ENCODE measurements around the gene CDK5RAP1.

The CDK5RAP1 gene

GRCh38 chr20:33309631-33310030, 91.7 kb downstream of the CDK5RAP1 start:
- Histone ChIP-seq H3K9me3 (ENCODE audit: insufficient read depth, low read depth, low read length) (no peaks in the 10 kb centered on the region; the same call in 1 of the 2 replicates), H3K4me3 (ENCODE audit: low read length, poor library complexity, severe bottlenecking) (no peak overlapping the region), H3K4me1 (ENCODE audit: insufficient read depth, low read length, poor library complexity, severe bottlenecking) (no peaks in the 10 kb centered on the region), H4K20me1 (ENCODE audit: insufficient read depth, low read length, poor library complexity, severe bottlenecking) (no peaks in the 10 kb centered on the region), H3K4me2 (ENCODE audit: low read depth, low read length, poor library complexity, severe bottlenecking) (no peak overlapping the region), H3F3A (ENCODE audit: low read depth) (no peaks in the 10 kb centered on the region), H3K9ac (ENCODE audit: low read depth, low read length, poor library complexity, severe bottlenecking) (no peak overlapping the region), H3K9me2 (replicated peaks; ENCODE audit: low read depth, low read length) (no peaks in the 10 kb centered on the region), H2AFZ (ENCODE audit: low read length) (no peak overlapping the region), H3K79me2 (ENCODE audit: insufficient read depth, low read length) (no peaks in the 10 kb centered on the region), H3K27me3 (ENCODE audit: insufficient read depth, low read length, poor library complexity, severe bottlenecking) (no peaks in the 10 kb centered on the region), H3K36me3 (ENCODE audit: insufficient read depth, low read length) (no peaks in the 10 kb centered on the region)
- TF ChIP-seq CTCF (conservative IDR thresholded peaks at IDR 0.05; ENCODE audit: low read length) (no peak), EZH2phosphoT487 (IDR thresholded peaks at IDR 0.05; ENCODE audit: borderline replicate concordance) (no peak)

Measured in Loucy (cell line).